Tibial nerve (tissue), 4 donors: ENCODE measurements around the gene MTRF1. TPM values are rescaled to one million over a fixed set of nuclear protein-coding genes. Genes with fewer than 3 reads are reported as not detected.

Source experiments
- DNase-seq, 2 donors: peaks; one replicate each; pipeline ENCODE4 v3.0.0-alpha.2; 2019; ENCODE audit warnings: low spot score in 2 of 2
- H3K27ac ChIP-seq, 4 donors: fragments of 200-600 bp; sonication (generic) in 3 of 4; one replicate each; pipeline ENCODE4 v1.5.1; 2017 to 2019; ENCODE audit warnings: mild to moderate bottlenecking in 1 of 4
- H3K27me3 ChIP-seq, 2 donors: fragments of 200-600 bp; sonication (generic) in 1 of 2; one replicate each; pipeline versions ENCODE4 v1.5.1 to v1.6.0; 2017 to 2019
- H3K36me3 ChIP-seq, 3 donors: fragments of 200-600 bp; sonication (generic); one replicate each; pipeline ENCODE4 v1.5.1; 2018 to 2019
- H3K4me1 ChIP-seq, 4 donors: fragments of 200-600 bp; sonication (generic) in 3 of 4; one replicate each; pipeline ENCODE4 v1.5.1; 2017 to 2019
- H3K4me3 ChIP-seq, 4 donors: fragments of 200-600 bp; sonication (generic) in 3 of 4; one replicate each; pipeline ENCODE4 v1.5.1; 2017 to 2019; ENCODE audit warnings: mild to moderate bottlenecking in 1 of 4, moderate library complexity in 1 of 4
- H3K9me3 ChIP-seq, 4 donors: fragments of 200-600 bp; sonication (generic) in 3 of 4; one replicate each; pipeline ENCODE4 v1.5.1; 2017 to 2019
- CTCF ChIP-seq, 5 experiments: fragments of 200-600 bp in 3 of 5; fragments of 450-650 bp in 2 of 5; sonication (generic) in 3 of 5; IDR thresholded peaks; one replicate each; pipeline ENCODE4 v1.5.1; 2016 to 2019; ENCODE audit warnings: antibody characterized with exemption in 5 of 5, mild to moderate bottlenecking in 3 of 5, moderate library complexity in 2 of 5
- EP300 ChIP-seq, 2 donors: sonication (generic); formaldehyde crosslinking; IDR thresholded peaks; one replicate each; pipeline ENCODE4 v1.6.1; 2017; ENCODE audit warnings: antibody characterized with exemption in 2 of 2, mild to moderate bottlenecking in 1 of 2
- POLR2A ChIP-seq, 2 donors: fragments of 450-650 bp; IDR thresholded peaks; one replicate each; pipeline ENCODE4 v1.6.1; 2017; ENCODE audit warnings: antibody characterized with exemption in 2 of 2, mild to moderate bottlenecking in 2 of 2, moderate library complexity in 2 of 2
- WGBS, 2 donors: methylation state at CpG; one replicate each; pipeline ENCODE4 v1.1.5; 2018; 5-methylcytosine and 5-hydroxymethylcytosine counted together
- total RNA-seq, 4 donors: library from RNA; depleted of rRNA; stranded (reverse); fragments of >200 nt; gene quantifications; one replicate each; pipeline ENCODE4 v1.1.0, GENCODE V29; 2016

Gene MTRF1
- total RNA-seq, 4 donors from 2014 or later: 2.5 to 27.3 (median 7.3) TPM

GRCh38 chr13:41307884-41308640 is 44.7 kb upstream of the MTRF1 start:
- no peak for DNase-seq

GRCh38 chr13:41306271-41307145 is 43.1 kb upstream of the MTRF1 start:
- Histone ChIP-seq H3K36me3 (no peaks in the 10 kb centered on the region), H3K4me3 (no peak overlapping the region), H3K27ac (no peak overlapping the region), H3K9me3 (no peaks in the 10 kb centered on the region), H3K4me1 (peaks cover 0 to 4% (median 0%) of the 10 kb centered on the region in 4 donors), H3K27me3 (no peaks in the 10 kb centered on the region)
- no peak for DNase-seq
- TF ChIP-seq POLR2A (IDR thresholded peaks at IDR 0.05) (no peak), EP300 (IDR thresholded peaks at IDR 0.05) (no peak), CTCF (IDR thresholded peaks at IDR 0.05) (no peak)
- 69% methylated on average over 15 of the region's 15 CpGs for WGBS, 2 donors

More at GRCh38 chr13:41307884-41308640, 44.7 kb upstream of the MTRF1 start:
- Histone ChIP-seq H3K4me1 (peaks cover 0 to 10% (median 4%) of the 10 kb centered on the region in 4 donors), H3K36me3 (no peaks in the 10 kb centered on the region), H3K27ac (no peak overlapping the region), H3K9me3 (no peaks in the 10 kb centered on the region), H3K27me3 (no peaks in the 10 kb centered on the region), H3K4me3 (no peak overlapping the region)
- TF ChIP-seq POLR2A (IDR thresholded peaks at IDR 0.05) (no peak), EP300 (IDR thresholded peaks at IDR 0.05) (no peak), CTCF (IDR thresholded peaks at IDR 0.05) (no peak)
- WGBS, 2 donors: 84% methylated on average over 11 of the region's 11 CpGs

- Histone ChIP-seq H3K27me3 (no peaks in the 10 kb centered on the region), H3K4me1 (no peaks in the 10 kb centered on the region), H3K27ac (no peak overlapping the region), H3K9me3 (no peaks in the 10 kb centered on the region), H3K36me3 (no peaks in the 10 kb centered on the region), H3K4me3 (no peak overlapping the region)
- TF ChIP-seq EP300 (IDR thresholded peaks at IDR 0.05): no peak
- TF ChIP-seq CTCF (IDR thresholded peaks at IDR 0.05): no peak
- no peak for TF ChIP-seq POLR2A (IDR thresholded peaks at IDR 0.05)
- DNase-seq: no peak
These were observed 41.2 kb upstream of the MTRF1 start for GRCh38 chr13:41304551-41304950.

GRCh38 chr13:41302743-41303142 is 39.4 kb upstream of the MTRF1 start:
- Histone ChIP-seq H3K27ac (no peak overlapping the region), H3K36me3 (no peaks in the 10 kb centered on the region), H3K27me3 (no peaks in the 10 kb centered on the region), H3K4me1 (no peaks in the 10 kb centered on the region), H3K9me3 (no peaks in the 10 kb centered on the region), H3K4me3 (no peak overlapping the region)
- DNase-seq: no peak
- WGBS, 2 donors: 92 to 94% methylated on average over 3 of the region's 3 CpGs
- TF ChIP-seq POLR2A (IDR thresholded peaks at IDR 0.05): no peak
- no peak for TF ChIP-seq CTCF (IDR thresholded peaks at IDR 0.05)
- TF ChIP-seq EP300 (IDR thresholded peaks at IDR 0.05): no peak
